ENCODE data around the gene LAX1.
"Not testable (repeated sequence)": the region's sequence is repeated elsewhere in the genome, so short reads cannot be mapped to it uniquely, and the experiment has no call there.

DNA sequence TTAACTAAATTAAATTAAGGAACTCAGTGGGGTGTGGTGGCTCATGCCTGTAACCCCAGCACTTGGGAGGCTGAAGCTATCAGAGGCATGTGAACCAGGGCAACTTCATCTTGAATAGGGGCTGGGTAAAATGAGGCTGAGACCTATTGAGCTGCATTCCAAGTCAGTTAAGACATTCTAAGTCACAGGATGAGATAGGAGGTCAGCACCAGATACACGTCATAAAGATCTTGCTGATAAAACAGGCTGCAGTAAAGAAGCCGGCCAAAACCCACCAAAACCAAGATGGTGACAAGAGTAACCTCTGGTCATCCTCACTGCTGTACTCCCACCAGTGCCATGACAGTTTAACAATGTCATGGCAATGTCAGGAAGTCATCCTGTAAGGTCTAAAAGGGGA is 6.2 kb upstream of the LAX1 start:
- TF ChIP-seq, protein P1, sequence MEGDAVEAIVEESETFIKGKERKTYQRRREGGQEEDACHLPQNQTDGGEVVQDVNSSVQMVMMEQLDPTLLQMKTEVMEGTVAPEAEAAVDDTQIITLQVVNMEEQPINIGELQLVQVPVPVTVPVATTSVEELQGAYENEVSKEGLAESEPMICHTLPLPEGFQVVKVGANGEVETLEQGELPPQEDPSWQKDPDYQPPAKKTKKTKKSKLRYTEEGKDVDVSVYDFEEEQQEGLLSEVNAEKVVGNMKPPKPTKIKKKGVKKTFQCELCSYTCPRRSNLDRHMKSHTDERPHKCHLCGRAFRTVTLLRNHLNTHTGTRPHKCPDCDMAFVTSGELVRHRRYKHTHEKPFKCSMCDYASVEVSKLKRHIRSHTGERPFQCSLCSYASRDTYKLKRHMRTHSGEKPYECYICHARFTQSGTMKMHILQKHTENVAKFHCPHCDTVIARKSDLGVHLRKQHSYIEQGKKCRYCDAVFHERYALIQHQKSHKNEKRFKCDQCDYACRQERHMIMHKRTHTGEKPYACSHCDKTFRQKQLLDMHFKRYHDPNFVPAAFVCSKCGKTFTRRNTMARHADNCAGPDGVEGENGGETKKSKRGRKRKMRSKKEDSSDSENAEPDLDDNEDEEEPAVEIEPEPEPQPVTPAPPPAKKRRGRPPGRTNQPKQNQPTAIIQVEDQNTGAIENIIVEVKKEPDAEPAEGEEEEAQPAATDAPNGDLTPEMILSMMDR (conservative IDR thresholded peaks at IDR 0.05; ENCODE audit: low read length): not testable (repeated sequence)
- not testable (repeated sequence) for TF ChIP-seq EZH2phosphoT487 (IDR thresholded peaks at IDR 0.05; ENCODE audit: borderline replicate concordance)
